Measurements from ENCODE around the gene RGL4. TPM values are rescaled to one million over a fixed set of nuclear protein-coding genes. Genes with fewer than 3 reads are reported as not detected.

The RGL4 gene
- total RNA-seq, 1 donor from 2014 or later: not detected

DNA sequence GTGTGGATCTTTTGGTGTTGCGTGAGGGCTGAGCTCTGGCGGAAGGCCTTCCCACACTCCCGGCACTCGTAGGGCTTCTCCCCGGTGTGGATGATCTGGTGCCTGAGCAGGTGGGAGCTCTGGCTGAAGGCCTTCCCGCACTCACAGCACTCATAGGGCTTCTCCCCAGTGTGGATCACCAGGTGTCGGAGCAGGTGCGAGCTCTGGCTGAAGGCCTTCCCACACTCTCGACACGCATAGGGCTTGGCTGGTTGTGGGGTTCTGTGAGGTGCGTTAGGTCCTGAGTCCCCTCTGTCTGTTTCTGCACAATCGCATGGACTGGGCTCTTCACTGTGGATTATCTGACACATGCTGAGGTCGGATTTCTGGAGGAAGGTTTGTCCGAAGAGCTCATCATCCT, 53.7 kb downstream of the RGL4 start:
- Mint-ChIP-seq H3K4me1 (ENCODE audit: low read depth, unreplicated experiment) (no peaks in the 10 kb centered on the region), H3K4me3 (ENCODE audit: unreplicated experiment) (no peak overlapping the region), H3K27me3 (ENCODE audit: low read depth, unreplicated experiment) (no peaks in the 10 kb centered on the region), H3K27ac (ENCODE audit: unreplicated experiment) (no peak overlapping the region), H3K36me3 (ENCODE audit: low read depth, unreplicated experiment) (peaks cover 33% of the 10 kb centered on the region), H3K9me3 (ENCODE audit: unreplicated experiment) (no peaks in the 10 kb centered on the region)
- Histone ChIP-seq H3K4me3 (ENCODE audit: insufficient read depth, low read depth, low read length) (no peak overlapping the region), H3K9ac (ENCODE audit: low read length) (no peak overlapping the region), H3K27me3 (ENCODE audit: insufficient read depth, low read length) (no peaks in the 10 kb centered on the region), H2AFZ (ENCODE audit: low read depth, low read length) (no peak overlapping the region), H3K9me3 (ENCODE audit: insufficient read depth, low read depth, low read length) (peaks cover 12% of the 10 kb centered on the region), H3K4me2 (ENCODE audit: low read length) (no peak overlapping the region), H3K79me2 (ENCODE audit: insufficient read depth, low read length) (peaks cover 11% of the 10 kb centered on the region), H3K4me1 (ENCODE audit: insufficient read depth, low read length) (no peaks in the 10 kb centered on the region), H3K36me3 (ENCODE audit: insufficient read depth, low read length) (peaks cover 14% of the 10 kb centered on the region), H3K27ac (ENCODE audit: low read depth, low read length) (no peak overlapping the region), H4K20me1 (ENCODE audit: insufficient read depth, low read length) (peaks cover 21% of the 10 kb centered on the region)
- no peak for FAIRE-seq
- TF ChIP-seq, protein P1, sequence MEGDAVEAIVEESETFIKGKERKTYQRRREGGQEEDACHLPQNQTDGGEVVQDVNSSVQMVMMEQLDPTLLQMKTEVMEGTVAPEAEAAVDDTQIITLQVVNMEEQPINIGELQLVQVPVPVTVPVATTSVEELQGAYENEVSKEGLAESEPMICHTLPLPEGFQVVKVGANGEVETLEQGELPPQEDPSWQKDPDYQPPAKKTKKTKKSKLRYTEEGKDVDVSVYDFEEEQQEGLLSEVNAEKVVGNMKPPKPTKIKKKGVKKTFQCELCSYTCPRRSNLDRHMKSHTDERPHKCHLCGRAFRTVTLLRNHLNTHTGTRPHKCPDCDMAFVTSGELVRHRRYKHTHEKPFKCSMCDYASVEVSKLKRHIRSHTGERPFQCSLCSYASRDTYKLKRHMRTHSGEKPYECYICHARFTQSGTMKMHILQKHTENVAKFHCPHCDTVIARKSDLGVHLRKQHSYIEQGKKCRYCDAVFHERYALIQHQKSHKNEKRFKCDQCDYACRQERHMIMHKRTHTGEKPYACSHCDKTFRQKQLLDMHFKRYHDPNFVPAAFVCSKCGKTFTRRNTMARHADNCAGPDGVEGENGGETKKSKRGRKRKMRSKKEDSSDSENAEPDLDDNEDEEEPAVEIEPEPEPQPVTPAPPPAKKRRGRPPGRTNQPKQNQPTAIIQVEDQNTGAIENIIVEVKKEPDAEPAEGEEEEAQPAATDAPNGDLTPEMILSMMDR (IDR thresholded peaks at IDR 0.05; ENCODE audit: insufficient read depth, low read depth, low read length): no peak
- no peak for TF ChIP-seq EZH2 (IDR thresholded peaks at IDR 0.05; ENCODE audit: insufficient read depth, low read length)
- DNase-seq (ENCODE audit: low read depth): no peak

DNA sequence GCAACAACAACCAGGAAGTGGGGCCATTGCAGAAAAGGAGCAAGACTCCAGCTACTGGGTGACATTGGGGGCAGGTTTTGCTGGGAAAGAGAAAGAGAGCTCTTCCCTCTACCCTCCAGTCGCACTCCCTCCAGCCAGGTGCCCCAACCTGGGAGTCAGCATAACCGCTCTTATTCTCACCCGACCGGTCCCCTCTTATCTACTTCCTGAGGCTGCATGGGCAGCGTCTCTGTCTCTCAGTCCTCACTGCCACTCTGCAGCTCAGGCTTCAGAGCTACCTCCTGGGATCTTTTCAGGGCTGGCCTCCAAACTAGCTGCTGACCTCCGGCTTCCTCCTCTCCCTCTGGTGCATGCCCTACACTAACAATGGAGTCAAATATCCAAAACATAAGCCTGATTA, 55.0 kb downstream of the RGL4 start:
- Histone ChIP-seq H3K9me3 (ENCODE audit: insufficient read depth, low read depth, low read length) (peaks cover 12% of the 10 kb centered on the region), H3K27me3 (ENCODE audit: insufficient read depth, low read length) (no peaks in the 10 kb centered on the region), H2AFZ (ENCODE audit: low read depth, low read length) (no peak overlapping the region), H3K79me2 (ENCODE audit: insufficient read depth, low read length) (peaks cover 15% of the 10 kb centered on the region), H3K4me1 (ENCODE audit: insufficient read depth, low read length) (peaks cover 3% of the 10 kb centered on the region), H3K9ac (ENCODE audit: low read length) (no peak overlapping the region), H3K27ac (ENCODE audit: low read depth, low read length) (no peak overlapping the region), H4K20me1 (ENCODE audit: insufficient read depth, low read length) (peaks cover 21% of the 10 kb centered on the region), H3K4me3 (ENCODE audit: insufficient read depth, low read depth, low read length) (no peak overlapping the region), H3K4me2 (ENCODE audit: low read length) (no peak overlapping the region), H3K36me3 (ENCODE audit: insufficient read depth, low read length) (peaks cover 14% of the 10 kb centered on the region)
- Mint-ChIP-seq H3K9me3 (ENCODE audit: unreplicated experiment) (no peaks in the 10 kb centered on the region), H3K4me1 (ENCODE audit: low read depth, unreplicated experiment) (peaks cover 4% of the 10 kb centered on the region), H3K36me3 (ENCODE audit: low read depth, unreplicated experiment) (peaks cover 33% of the 10 kb centered on the region), H3K27me3 (ENCODE audit: low read depth, unreplicated experiment) (no peaks in the 10 kb centered on the region), H3K4me3 (ENCODE audit: unreplicated experiment) (no peak overlapping the region), H3K27ac (ENCODE audit: unreplicated experiment) (peak overlapping the region; percentile 62)
- no peak for TF ChIP-seq EZH2 (IDR thresholded peaks at IDR 0.05; ENCODE audit: insufficient read depth, low read length)
- TF ChIP-seq, protein P1 (IDR thresholded peaks at IDR 0.05; ENCODE audit: insufficient read depth, low read depth, low read length): no peak
- DNase-seq (ENCODE audit: low read depth) (no peak), FAIRE-seq (no peak)

Other genes starting within 250 kb of the RGL4 start
- not detected in 2 replicates for gene IGLL1, start 110.7 kb upstream of the RGL4 start, total RNA-seq
- not detected in 2 replicates for gene DRICH1, start 58.7 kb upstream of the RGL4 start, total RNA-seq
- 8.8 and 10.3 TPM in 2 replicates for gene ZNF70, start 60.1 kb downstream of the RGL4 start, total RNA-seq
- gene VPREB3, start 63.4 kb downstream of the RGL4 start, total RNA-seq: 0.50 TPM in 1 of 2 replicates, not detected in the other
- 0.38 and 0.39 TPM in 2 replicates for gene C22orf15, start 72.0 kb downstream of the RGL4 start, total RNA-seq
- 60.9 and 70.5 TPM in 2 replicates for gene CHCHD10, start 77.0 kb downstream of the RGL4 start, total RNA-seq
- 12.2 and 23.7 TPM in 2 replicates for gene MMP11, start 81.8 kb downstream of the RGL4 start, total RNA-seq
- gene SMARCB1, start 96.0 kb downstream of the RGL4 start, total RNA-seq: 91.3 and 115 TPM in 2 replicates
- 0.70 and 0.82 TPM in 2 replicates for gene DERL3, start 148.0 kb downstream of the RGL4 start, total RNA-seq
- 19.1 and 19.6 TPM in 2 replicates for gene SLC2A11, start 166.9 kb downstream of the RGL4 start, total RNA-seq
- 906 and 942 TPM in 2 replicates for gene MIF, start 203.4 kb downstream of the RGL4 start, total RNA-seq

All from astrocyte (in vitro differentiated cells and primary cell).